ENCODE results near the gene INTS6.

The INTS6 gene

DNA sequence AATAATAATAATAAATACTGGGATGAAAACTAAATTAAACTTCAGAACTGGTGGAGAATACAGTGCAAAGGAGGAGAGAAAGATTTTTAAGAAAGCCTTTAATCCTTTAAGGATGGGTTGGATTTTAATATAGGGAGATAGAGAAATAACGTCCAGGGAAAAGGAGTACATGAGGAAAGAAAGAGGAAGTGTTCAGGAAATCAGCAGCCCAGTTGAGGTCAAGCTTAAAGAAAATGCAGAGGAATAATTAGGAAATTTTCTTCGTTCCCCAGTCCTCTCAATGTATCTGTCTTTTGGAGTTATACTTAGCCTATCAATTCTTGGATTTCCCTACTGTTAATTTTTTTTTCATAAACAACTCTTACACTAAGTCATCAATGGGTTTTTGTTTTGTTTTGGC lies 47.7 kb downstream of the INTS6 start:
- no peak for DNase-seq

DNA sequence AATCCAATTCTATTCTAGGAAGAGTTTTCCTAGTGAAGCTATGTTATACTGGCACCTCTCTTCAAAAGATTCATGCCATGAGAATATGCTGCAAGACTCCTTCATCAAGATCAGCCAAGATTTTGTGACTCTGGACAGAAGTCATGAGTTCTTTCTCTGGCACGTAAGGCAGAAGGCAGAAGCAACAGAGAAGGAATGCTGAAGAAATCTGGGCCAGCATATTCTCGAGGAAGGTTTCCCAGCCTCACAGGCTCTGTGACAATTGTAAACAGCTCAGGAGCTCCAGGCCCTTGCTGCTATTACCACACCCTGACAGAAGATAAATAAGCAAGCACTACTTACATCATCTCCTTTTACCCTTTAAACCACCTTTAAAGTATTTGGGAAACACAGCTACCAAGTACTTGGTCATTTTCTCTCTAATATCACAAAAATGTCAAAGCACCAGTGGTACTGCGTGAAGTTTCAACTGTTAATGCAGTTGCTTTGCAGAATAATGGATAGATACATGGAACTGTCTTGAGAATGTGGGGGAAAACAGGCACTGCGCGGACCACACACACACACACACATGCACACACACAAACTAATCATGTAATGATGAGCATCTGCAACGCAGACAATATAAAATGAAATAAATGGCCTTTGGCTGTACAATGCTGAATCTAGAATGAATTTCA lies 55.4 kb downstream of the INTS6 start:
- no peak for DNase-seq

DNA sequence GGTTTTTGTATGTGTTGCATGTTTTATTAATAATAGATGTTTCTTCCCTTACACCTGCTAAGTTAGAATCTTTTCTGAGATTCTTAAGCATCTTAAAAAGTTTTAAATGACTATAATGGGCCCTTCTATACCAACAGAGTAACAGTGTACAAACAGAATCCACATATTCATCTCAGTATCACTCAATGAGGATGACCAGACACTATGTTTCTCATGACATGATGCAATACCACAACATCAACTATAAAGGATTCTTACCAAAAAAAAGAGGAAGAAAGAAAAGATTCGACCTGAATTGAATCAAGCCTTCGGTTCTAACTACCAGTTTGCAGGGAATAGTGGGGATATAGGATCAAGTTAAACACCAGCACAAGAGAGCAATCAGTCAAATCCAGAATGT lies 56.5 kb downstream of the INTS6 start:
- DNase-seq, result no peak

DNA sequence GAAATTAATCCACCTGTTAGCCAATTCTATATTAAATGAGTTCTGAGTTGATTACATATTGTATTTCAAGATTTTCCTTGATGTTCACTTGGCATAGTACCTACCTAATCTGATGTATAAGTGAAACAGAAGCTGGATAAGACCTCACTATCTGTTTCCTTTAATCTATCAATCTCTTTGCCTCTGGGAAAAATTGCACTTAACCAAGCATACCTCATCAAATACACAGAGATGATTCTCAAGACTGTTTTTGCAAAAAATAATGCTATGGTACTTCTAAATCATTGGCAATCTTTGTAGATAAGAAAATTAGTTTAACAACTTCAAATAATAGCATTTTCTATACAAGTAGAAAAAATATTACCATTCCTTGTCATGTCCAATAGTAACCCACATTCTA lies 58.1 kb downstream of the INTS6 start:
- no peak for DNase-seq

DNA sequence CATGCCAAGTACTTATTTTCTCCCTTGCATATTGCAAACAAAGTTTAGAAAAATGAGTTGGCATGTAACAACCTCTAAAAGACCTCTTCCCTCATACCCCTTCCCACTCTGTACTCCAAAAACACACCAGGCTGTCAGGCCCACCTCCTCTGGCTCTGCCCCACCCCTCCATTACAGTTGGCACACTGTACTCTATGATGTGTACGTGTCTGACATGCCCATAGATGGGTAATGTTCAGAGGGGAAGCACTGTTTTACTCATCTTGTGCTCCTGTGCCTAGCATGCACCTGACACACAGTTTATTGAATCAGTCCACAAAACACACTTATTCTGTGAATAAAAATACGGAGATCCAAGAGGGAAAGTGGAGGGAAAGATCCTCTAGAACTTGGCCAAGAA lies 67.7 kb downstream of the INTS6 start:
- DNase-seq, result no peak

DNA sequence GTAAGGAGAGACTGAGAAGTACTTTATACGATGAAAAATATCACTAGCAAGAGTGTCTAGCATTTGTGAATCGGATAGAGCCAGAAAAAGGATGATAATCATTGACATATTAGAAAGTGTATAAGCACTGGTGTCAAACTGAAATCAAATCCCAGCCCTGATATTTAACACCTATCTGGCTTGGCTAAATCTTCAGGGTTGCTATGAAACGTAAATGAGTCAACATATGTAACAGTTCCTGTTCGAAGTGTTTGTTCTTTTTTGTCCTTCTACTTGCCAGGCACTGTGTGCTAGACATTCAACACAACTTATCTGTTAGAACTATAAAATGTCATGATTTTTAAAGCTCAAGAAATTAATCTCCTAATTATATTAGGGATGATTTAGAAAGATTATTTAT lies 72.6 kb downstream of the INTS6 start:
- DNase-seq, result no peak

DNA sequence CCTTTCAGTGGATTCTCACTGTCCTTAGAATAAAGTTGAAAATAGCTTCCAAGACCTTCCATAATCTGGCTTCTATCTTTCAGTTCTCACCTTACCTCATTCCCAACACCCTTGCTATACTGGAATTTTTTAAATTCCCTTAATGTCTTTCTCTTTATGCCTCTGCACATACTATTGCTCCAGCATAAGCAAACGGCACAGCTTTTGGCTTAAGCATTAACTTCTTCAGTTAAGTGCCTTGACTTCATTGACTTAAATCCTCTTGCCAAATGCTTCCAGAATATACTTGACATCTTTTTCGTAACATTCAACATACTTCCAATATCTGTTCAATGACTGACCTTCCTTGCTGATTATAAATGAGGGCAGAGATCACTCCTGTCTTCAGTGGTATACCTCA lies 79.4 kb downstream of the INTS6 start:
- no peak for DNase-seq

DNA sequence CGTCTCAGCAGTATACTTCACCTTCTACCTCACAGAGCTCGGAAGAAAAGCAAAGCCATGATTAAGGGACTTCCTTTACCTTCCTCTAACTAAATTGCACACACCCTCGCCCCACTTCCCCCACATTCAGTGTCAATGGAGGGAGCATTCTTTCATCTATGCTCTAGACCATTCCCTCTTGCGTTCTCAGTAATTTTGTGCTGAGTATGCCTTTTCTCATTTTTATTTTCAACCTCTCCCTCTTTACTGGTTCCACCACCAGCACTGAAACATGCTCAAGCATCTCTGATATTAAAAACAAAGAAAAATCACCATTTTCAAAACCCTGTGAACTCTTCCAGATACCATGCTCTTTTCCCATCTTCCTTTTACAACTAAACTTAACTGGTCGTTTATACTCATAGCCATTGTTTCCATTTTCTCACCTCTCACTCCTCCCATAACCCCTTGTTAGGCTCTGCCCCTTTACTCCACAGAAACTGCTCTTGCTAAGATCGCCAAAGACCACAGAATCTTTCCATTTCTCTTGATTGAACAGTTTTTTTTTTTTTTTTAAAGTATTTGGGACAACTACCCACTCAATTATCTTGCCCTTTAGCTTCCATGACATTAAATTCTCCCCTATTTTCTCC lies 81.0 kb downstream of the INTS6 start:
- DNase-seq, result no peak

DNA sequence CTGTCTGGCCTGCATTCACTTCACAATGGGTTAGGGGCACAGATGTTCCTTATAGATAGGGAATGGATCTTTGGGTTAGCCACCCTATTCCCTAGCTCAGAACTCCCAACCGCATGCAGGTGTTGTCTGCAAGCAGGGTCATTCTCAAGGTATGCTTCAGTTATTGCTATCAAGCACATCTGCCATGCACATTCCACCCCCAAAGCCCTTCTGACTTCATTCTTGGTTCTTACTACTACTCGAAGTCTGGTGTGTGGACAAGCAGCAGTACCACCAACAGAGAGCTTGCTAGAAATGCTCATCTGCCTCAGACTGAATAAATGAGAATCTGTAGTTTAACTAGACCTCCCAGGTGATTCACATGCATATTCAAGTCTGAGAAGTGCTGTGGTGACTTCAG lies 82.0 kb downstream of the INTS6 start:
- no peak for DNase-seq

DNA sequence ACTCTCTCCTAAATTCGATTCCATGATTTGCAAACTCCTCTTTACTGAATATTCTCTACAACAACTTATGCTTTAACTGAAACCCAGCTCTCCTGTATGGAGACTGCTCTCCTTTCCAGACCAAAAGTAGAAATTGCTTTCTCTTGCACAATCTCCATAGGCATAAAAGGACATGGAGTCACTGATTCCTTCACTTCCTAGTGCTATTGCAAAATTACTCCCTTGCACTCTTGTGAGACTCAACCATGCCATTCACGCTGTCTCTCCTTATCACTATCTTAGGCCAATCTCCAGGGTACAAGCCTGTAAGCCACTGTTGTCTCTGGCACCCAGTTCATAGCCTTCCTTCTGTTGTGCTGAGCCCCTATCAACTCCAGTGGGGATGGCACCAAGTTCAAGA lies 82.7 kb downstream of the INTS6 start:
- DNase-seq, result no peak

DNA sequence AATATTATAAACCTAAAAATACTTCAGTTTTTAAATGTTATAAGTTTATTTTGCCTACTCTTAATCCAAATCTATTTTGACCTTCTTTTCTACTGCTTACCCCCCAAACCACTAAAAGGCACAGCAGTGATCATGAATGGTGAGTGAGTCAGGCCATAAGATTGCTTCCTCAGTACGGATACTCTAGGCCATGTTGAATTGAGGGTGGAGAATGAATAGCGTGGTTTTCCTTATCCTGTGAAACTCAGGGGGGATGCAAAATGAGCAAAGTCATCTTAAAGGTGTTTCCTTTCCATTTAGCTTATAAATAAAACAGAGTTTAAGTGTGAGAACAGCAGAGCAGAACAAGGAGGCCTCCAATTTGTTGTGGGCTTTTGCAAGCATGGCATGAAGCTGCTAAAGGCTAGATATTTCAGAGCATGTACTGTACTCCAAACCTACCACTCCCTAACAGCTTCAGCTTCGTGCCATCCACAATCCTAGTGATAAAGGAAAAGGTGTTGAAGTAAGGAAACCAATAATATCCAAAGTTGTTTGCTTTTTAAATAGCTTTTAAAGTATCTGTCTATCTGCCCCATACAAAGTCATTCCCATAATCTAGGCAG lies 88.3 kb downstream of the INTS6 start:
- no peak for DNase-seq

DNA sequence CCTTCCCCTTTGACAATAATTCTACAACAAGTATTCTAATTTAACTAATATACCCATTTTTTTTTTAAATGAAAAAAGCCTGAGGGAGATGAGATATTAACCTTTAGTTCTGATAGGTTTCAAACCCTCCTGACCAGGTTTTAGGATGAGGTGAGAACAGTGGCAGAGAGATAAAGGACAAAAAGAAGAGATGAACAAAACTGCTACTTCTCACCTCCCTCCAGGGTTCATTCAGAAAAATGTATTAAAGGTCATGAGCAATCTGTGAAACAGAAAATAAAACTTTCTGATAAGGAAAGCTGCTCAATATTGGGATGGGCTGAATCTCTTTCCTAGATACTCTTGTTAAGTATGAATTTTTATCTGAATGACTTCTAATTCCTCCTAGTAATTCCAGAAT lies 89.2 kb downstream of the INTS6 start:
- no peak for DNase-seq

DNA sequence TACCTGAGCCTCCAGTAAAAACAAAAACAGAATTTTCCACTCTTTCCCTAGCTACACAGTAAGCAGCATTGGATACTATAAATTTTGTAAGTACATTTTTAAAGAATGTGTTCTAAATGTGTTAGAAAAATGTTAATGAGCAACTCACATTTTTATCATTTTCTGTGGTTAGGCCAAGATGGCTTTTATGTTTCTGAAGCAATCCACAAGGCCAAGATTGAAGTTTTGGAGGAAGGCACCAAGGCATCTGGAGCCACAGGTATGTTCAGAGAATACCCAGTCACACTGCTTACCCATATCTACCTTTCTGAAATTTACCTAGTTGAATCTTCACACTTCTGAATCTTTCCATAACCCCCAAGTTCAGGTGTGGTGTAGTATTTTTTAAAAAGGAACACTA lies 91.7 kb downstream of the INTS6 start:
- DNase-seq, result no peak

DNA sequence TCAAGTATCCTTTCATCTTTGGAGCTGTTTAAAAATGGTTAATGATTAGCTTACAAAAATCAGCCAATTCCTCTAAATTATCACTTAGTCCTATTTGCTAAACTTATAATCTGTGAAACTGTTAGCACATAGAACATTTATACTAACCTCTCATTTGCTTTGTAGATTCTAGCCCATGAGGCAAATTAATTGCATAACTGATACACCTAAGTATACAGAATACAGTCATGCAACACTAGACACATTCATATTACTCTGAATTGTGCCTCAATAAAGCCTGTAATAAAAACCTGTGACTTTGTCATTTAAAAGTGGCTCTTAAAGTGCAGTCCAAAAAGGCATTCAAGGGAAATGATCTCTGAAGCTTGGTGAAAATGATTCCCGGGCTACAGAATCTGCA lies 92.3 kb downstream of the INTS6 start:
- DNase-seq, result no peak

DNA sequence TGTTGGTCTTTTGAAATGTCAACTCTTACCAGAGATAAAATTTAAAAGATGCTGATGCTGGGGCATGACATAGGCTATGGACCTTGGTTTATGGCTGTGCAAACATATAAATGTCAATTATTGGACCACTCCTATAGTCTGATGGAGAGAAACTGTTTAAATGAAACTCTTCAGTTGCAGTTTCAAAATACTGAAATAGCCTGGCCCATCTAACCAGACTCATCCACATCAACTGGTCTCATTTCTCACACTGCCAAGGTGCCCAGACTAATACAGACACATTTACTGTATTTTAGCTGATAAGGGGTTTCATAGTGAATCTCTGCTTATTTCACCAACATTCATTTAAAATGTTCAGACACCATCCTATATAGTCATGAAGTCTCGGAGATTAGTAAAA lies 93.5 kb downstream of the INTS6 start:
- DNase-seq, result no peak

DNA sequence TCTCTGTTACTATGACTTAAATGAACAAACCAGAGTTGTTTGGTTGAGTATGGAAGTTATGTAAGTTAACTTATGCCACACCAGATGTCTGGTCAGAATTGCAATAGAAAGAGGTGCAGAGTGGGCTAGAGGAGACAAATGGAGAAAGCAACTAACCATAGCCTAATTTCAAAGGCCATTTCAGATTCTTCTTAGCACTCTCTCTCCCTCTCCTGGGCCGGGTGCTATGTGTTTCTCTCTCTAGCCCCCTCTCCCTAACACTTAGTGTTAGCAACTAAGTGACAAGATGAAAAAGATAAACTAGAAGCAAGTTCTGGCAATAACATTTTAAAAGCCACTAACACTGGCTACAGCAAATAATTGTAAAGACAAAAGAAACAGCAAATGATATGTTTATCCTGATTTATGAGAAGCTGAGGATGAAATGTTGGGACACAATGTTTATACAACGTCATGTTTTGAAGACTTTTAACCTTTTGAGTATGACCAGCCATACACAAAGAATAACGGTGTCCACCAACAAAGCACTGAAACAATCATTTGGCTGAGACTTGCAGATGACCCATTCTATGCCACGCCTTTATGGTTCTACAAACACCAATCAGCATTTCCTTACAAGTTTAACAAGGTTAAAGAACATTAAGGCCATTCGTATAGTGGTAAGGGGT lies 94.8 kb downstream of the INTS6 start:
- DNase-seq, result no peak

DNA sequence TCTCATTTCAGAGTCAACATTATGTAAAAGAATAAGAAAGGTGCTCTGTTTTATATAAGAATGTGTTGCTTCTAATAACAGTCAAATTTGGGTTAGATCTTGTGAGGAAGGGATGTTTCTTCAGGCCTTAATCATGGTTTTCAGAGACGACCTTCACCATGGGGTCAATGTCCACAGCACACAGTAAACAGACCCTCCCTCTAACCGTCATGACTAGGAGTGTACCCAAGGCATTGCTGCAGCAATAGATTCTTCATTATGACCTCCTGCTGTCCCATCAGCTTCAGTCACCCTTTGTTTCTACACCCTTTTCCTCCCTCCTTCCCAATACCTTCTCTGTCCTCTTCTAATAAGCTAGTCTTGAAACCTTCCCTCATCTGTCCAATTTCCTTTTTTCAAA lies 97.6 kb downstream of the INTS6 start:
- DNase-seq, result no peak

DNA sequence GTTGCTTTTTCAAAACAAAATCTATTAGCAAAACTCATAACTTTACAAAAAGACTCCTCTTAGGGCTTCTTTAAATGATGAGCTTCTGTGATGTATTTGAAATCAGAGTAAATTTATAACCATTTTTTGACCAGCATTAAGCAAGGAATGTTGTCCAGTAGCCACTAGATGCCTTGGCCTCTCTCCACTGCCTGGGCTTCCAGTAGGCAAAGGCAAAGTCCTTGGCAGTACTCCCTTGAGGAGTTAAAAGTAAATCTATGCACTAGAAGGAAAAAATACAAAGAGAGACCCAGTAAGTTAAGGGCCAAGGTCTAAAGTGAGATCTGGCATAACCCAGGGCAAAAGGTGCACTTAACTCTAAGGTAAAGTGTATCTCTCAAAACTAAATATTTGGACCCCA lies 103.8 kb downstream of the INTS6 start:
- no peak for DNase-seq

DNA sequence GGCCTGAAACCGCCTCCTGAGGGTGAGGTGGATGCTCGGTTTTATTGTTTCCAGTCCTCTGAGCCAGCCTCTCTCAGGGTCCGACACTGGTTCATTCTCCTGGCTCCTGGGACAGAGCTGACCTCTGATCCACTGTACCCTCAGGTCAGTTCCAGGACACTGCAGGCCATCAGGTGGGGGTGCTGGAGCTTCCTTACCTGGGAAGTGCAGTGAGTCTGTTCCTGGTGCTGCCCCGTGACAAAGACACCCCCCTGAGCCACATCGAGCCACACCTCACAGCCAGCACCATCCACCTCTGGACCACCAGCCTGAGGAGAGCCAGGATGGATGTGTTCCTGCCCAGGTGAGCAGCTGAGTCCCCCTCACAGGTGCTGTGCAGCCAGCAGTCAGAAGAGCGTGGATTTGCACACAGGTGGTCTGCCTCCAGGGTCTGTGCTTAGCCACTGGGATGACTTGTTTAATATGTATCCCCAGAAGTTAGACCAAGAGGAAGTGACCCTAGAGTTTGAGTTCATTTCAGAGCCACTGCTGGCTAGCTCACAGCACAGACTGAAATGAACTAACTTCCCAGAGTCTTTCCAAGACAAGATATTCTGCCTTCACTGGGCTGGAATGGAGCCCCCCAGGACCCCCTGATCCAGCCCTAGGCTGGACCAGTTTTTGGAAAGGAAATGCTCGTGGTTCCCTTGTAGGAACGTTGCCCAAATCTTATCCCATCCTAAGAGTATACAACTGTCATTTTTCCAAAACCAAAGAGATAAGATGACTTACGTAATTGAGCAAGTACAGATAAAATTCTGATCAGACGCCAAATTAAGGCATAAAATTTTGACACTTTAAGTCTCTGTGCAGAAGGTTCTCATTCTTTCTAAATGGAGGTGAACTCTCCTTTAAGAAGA lies 104.5 kb downstream of the INTS6 start:
- DNase-seq, result no peak

DNA sequence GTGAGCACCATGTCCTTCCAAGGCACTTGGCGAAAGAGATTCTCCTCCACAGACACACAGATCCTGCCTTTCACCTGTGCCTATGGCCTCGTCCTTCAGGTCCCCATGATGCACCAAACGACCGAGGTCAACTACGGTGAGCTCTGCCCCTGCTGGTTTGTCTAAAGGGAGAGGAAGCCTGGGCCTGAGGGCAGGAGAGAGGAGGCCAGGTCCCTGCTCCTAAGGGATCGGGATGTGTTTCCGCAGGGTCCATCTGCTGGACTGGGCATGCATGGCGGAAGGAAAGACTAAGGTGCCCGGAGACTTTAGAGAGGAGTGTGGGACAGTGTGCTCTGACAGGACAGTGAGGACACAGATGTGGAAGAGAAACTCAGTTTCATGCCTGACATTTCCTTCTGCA lies 105.7 kb downstream of the INTS6 start:
- no peak for DNase-seq

DNA sequence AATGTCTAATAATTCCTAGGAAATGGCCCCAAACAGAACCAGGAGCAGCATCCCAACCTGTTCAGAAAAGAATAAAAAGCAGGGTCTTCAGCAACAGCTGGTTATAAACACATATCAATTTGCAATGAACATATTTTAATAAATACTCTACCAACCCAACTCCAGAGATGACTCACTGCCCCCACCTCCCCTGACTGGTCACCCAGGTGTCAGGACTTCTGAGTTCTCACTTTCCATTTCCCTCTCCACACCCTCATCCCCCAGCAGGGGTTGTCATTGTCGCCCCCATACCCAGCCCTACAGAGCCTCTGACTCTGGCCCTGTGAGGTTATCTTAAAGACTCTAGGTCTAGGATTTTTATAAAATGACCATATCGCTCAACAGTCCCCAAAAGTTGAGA lies 106.4 kb downstream of the INTS6 start:
- DNase-seq, result no peak

DNA sequence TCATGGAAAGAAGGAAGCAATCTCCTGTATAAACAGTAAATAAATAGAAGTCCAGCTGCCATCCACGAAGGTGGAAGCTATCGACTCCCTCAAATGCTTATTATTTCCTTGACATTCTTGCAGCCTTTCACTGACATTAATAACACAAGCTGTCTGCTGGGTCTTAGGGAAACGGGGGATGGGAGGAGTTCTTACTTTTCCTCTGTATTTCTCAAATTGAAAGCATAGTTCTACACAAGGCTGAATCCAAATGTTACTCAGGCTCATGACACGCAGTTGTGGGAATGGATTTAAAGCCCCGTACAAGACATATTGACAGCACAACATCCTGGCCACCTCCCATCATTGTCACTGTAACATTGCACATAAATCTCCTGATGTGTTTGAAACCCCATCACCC lies 109.4 kb downstream of the INTS6 start:
- DNase-seq, result no peak

DNA sequence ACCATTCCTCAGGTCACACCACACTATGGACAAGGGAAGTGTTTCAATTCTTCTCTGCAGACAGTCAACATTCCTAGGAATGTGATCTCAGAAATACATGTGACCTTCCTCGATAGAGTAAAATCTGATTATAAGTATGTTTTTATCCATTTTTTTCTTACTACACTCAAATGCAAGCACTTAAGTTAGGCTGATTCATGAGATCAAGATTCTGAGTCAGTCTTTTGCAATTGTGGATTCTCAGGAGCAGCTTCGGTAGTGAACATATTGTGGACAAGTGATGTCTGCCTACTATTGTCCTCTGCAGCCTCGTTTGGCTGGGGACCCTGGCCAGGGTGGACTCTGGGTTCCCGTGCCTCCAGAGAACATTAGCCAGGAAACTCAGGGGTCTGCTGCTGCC lies 110.1 kb downstream of the INTS6 start:
- DNase-seq, result no peak
